Pulmonary artery endothelial cell (primary cell): ENCODE measurements around the gene TARBP1. TPM values are rescaled to one million over a fixed set of nuclear protein-coding genes. Genes with fewer than 3 reads are reported as not detected.

Experiments
- DNase-seq: peaks from one replicate; pipeline ENCODE4 v3.0.0-alpha.2; 2011; ENCODE audit warnings: low read depth, low spot score
- total RNA-seq: library from RNA; depleted of rRNA; stranded (reverse); fragments of >200 nt; gene quantifications from 2 replicates; pipeline ENCODE4 v1.2.3, GENCODE V29; 2014

TARBP1 gene
- total RNA-seq, 1 donor from 2014 or later = 25.1 TPM

DNA sequence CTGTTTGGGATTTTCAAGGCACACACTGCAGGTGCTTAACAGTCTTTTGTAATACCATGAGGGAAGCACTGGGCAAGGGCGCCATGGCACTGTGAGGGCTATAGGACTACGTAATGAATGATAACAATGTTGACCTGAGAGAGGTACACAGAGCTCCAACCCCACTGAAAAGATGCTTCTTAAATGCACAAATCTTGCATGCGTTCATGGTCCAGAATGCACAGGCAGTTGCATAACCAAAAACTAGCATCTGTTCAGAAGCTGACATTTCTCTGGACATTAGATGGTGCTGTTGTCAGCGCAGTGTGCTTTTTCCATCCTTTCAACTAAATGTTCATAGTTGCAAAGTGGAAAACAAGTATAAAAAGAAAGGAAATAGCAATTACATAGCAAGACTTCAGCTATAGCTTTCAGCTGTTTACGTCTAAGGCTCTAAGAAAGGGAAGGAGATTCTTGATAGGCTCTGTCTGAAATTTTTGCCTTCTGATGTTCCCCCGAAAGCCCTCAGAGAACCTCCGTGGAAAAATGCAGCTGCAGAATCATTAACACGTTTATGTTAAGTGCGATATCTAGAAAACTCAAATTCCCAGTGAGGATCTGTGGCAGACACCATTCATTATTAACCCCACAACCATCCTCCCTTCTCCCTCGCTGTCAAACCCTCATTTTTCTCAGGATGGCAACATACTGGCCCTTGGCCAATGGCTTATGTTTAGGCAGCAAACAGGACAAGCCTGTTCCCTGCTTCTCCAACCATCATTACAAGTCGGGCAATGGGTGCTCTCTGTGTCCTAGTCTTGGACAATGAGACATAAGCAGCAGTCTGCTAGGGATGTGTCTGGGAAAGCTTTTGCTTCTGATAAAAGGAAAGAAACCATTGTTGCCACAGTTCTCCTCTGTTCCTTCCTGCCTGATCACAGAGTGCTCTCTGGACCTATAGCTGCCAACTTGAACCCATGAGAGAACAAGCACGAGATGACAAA lies 8.2 kb upstream of the TARBP1 start:
- DNase-seq = no peak

DNA sequence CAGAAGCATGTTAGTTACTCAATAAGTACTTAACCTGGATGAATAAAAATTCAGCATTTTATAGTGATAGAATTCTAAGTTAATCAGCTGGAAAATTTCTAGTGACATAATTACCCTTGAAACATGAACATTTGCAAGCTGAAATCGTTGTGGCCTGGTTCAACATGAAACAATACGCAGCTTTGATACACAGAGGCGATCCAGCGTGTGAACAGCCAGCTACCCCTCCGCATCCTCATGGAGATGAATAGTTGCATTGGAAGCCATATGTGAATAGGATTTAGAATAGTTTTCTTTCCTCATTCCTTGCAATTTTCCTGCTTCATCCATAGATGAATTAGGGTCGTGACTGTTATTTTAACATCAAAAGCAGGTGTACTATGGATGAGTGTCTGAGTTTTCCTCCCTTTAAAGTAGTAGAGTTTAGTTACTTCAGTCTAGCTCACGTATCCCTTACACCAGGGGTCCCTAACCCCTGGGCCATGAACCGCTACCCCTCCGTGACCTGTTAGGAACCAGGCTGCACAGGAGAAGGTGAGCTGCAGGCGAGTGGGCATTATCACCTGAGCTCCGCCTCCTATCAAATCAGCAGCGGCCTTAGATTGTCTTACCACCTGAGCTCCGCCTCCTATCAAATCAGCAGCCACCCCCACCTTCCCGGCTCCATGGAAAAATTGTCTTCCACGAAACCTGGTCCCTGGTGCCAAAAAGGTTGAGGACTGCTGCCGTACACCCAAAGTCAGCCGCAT lies 6.2 kb upstream of the TARBP1 start:
- no peak for DNase-seq

DNA sequence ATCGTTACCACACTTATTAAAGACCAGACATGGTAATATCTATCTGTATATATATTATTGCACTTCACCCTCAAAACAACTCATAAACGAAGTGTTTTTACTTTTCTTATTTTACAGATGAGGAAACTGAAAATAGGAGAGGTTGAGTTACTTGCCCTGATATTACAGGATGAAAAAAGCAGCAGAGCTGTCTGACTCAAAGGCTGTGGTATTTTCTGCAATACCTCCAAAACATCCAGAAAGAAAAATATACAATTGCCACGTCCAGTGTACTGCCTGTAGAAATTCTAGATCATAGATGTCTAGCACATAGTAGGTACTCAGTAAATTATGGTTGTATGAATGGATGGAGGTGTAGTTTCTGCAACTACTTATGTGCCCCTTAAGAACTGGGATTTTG lies 5.2 kb upstream of the TARBP1 start:
- DNase-seq = no peak

DNA sequence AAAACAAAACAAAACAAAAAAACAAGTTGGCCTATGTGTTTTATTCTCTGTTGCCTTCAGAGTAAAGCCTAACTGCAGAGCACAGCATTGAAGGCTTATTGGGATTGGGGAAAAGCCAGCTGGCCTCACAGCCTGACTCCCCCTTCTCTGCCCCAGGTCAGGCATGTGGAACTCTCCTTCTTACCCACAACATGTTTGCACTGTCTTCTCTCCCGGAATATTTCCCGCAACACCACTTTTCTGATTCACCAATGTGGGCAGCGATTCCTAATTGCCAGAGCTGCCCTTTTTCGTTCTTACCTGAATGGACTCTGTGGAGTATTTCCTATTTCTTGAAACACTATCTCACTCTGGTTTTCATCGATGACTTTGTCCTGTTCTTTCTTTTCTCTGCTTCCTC lies 2.8 kb upstream of the TARBP1 start:
- DNase-seq = no peak

DNA sequence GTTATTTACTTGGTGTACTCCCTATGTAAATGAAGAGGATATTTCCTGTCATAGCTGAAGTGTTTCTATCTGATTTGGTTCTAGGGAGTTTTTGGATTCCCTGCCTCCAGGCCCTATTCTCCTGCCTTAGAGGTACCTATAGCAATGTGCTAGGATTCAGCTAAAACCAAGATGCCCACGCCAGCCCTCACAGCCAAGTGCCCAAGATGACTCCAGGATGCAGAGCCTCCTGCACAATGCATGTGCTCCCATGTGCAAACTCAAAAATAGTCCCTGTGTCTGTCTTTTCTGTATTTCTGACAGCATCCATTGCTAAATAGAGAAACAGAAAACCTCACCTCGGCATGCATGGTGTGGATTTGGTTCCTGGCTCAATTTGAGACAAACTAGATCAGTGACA lies 887 bp upstream of the TARBP1 start:
- no peak for DNase-seq

DNA sequence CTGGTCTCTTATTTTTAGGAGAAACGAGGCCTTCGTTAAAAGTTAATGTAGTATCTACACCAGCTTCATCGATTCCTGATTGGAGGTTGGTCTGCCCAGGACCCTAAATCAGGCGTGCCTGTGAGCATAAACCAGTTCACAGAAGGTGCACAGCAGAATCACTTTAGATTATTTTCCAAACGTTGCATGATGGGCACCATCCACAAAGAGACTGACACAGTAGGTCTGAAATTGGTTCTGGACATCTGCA lies 256 bp upstream of the TARBP1 start:
- no peak for DNase-seq

DNA sequence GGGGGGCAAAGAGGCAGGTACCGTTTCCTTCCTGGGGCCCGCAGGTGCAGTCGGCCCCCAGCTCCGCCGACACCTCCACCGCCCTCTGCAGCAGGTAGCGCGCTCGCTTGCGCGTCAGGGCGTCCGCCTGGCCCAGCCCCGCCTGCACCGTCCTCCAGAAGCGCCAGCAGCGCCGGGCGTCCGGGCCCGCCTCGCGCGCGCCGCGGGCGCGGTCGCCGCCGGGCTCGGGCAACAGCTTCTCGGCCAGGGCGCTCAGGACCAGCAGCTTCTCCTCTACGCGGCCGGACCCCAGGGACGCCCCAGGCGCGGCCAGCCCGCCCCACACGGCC lies 863 bp downstream of the TARBP1 start:
- DNase-seq = no peak

DNA sequence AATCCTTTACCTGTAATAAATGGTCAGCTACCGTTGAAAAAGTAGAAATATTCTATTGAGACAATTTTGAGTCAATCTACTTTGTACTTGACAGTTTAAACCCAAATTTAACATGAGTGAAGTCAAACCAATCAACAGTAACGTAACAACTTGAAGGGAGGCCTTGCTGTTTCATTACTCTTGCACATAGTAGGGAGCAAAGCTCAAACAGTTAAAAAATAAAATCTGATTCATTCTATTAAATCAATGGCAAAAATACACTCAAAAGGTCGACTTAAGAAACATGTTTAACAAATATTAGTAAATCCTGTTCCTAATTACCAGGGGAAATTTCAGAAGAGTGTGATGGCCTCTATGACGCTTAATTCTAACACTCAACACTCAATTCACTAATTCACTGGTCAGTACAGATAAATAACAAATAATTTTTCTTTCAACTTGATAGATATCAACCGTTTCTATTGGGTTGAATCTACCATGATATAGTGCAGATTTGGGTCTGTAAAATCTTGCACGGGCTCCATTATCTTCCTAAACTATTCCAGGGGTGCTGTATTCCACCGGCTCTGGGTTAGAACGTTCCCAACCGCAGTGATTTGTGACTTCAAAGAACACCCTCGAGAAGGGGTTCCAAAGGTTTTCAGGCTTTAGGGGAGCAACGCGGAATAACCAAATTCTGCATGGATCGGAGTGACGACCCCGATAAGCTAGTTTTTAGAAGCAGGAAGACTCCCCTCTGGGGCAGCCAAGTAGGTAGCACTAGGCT lies 1.4 kb downstream of the TARBP1 start:
- DNase-seq = no peak

DNA sequence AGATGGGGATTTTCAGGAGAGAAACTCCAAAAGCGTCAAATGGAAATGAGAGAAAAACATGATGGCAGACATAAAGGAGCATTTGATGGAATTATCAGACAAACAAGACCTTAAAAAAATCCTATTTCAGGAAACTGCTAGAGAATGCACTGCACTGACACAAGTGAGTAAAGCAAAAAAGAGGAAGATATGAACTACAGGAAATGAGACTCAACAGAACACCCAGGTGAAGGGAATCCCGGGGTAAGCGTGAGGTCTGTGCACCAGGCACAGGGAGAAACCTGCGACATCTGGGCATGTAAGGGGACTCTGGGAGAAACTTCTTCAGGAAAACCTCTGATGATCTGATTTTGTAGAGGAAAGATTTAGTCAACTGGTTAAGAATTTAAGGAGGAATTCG lies 2.8 kb downstream of the TARBP1 start:
- no peak for DNase-seq

DNA sequence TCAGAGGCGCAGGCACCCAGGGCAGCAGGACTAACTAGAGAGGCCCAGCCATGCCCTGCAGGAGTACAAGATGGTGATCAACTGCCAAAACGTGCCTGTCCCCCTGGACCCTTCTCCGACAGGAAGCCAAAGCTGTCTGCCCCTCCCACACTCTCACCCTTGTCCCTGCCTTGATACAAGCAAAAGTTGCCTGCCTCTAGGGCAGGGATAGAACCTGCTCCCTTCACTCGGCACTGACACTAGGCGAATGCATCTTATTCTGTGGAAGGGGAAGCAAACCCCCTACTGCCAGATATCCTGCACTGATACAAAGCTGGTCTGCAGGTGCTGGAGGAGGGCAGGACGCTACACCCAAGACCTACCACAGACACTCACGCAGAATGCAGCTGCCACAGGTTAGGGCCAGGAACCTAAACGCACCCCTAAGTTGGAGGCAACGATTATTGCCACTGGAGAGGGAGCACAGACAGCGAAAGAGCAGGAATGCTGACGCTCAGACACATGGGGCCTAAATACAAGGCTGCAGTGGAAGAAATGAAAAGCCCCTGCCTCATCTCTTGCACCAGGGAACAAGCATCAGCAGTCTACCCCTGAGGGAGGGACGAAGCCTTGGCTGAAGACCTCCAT lies 3.7 kb downstream of the TARBP1 start:
- no peak for DNase-seq

DNA sequence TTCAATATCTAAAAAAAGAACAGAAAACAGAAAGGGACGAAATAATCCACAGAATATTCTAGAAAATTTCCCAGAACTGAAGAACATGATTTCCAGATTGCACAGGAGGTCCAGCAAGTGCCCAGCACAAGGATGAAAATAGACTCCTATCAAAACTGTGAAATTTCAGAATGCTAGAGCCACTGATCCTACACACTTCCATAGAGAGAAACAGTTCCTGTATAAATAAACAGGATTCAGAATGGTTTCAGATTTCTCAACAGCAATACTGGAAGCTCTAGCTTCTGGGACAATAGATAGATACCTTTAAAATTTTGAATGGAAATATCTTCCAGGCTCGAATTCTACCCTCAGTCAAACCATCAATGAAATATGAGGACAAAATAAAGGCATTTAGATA lies 4.6 kb downstream of the TARBP1 start:
- DNase-seq = no peak

DNA sequence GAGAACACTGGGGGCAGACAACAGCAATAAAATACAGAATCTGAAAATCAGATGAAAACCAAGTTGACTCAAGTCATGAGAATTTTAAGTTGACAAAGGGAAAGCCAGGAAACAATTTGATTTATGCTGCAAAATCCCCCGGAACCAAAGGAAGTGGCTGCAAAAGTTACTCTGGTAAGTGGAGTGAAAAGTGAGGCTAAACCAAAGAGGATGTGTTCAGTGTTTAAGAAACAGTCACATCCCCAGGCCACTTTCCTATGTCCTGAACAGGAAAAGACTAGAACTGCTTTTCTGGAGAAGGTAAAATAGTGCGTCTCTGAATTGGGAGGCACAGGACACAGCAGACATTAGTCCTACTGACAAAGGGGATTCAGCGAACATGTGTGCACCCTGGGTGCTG lies 5.9 kb downstream of the TARBP1 start:
- no peak for DNase-seq

DNA sequence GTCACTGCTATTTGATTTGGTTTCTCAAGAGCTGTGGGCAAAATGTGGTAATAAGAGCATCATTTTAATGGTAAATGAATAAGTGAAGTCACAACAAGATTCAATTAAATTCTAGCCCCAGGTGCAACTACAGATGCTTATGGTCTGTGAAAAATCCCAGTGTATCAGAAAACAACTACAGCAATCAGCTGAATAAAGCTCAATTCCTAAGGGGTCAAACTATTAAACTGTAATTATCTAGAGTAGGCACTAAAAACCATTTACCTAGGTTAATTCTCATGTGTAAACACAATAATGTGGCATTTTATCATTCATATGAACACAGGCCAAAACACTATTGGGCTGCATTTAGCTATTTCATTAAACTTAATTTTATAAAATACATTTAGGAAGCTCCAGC lies 9.6 kb downstream of the TARBP1 start:
- DNase-seq = no peak

DNA sequence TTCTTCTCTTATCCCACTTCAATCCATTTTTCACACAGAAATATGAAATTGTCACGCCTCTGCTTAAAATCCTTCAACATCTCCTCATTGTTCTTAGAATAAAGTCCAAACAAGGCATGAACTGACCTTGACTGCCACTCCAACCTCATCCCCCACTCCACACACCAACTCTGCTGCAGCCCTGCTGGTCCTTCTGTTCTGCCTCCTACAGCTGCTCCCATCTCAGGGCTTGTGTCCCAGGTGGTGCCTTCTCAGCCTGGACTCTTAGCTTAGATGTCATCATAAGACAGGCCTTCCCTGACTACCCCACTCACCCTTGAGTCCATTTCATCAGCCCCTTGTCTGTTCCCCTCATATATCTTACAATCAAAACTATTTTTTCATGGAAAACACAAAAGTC lies 10.4 kb downstream of the TARBP1 start:
- no peak for DNase-seq

DNA sequence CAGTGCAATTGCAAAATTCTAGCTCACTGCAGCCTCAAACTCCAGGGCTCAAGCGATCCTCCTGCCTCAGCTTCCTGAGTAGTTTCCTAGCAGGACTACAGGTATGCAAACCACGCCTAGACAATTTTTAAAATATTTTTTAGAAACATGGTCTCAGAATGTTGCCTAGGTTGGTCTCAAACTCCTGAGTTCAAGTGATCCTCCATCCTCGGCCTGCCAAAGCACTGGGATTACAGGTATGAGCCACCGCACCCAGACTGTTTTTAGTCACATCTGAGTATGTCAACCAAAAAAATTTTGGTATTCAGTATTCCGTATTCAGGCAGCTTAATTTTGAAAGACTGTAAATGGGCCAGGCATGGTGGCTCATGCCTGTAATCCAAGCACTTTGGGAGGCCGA lies 11.2 kb downstream of the TARBP1 start:
- no peak for DNase-seq

DNA sequence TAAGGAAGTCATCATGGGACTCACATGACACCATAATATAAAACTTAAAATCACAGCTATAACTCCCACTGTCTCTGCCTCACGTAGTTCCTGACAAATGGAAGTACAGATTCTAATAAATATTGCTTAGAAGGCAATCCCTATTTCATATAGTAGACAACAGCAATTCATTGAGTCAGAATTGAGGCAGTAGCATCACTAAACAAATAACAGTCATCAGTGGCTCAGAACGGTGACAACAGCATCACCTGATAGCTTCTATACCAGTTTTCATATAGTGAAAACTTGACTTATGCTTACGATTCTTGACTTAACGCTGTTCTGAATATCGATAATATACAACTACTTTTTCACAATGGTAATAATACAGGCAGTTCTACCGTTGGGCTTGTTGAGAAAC lies 12.0 kb downstream of the TARBP1 start:
- no peak for DNase-seq

DNA sequence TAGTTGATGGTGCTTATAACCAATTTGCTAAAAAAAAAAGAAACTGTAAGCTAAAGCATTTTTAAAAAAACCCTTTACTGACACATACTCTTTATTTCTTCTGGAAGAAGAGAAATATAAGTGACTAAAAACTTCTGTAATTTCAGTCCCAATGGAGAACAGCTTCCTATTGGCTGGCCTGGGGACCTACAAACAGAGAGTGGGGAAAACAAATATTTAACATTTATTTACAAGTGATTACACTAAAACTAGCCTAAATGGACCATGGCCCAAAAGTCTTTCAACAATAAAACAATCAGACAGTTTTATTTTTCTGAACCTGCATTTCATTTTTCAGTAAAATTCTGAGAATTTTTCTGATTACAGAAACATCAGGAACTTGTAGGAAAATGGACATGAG lies 15.2 kb downstream of the TARBP1 start:
- no peak for DNase-seq

DNA sequence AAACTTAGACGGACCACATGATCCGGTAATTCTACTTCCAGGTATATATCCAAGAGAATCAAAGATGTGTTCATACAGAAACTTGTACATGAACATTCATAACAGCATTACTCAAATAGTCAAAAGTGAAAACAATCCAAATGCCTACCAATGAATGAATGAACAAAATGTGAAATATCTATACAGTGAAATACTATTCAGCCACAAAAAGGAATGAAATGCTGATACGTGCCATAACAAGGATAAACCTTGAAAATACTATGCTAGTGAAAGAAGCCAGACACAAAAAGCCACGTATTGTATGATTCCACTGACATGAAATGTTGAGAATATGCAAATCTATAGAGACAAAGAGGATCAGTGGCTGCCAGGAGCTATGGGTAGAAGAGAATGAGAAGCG lies 18.3 kb downstream of the TARBP1 start:
- DNase-seq = no peak

DNA sequence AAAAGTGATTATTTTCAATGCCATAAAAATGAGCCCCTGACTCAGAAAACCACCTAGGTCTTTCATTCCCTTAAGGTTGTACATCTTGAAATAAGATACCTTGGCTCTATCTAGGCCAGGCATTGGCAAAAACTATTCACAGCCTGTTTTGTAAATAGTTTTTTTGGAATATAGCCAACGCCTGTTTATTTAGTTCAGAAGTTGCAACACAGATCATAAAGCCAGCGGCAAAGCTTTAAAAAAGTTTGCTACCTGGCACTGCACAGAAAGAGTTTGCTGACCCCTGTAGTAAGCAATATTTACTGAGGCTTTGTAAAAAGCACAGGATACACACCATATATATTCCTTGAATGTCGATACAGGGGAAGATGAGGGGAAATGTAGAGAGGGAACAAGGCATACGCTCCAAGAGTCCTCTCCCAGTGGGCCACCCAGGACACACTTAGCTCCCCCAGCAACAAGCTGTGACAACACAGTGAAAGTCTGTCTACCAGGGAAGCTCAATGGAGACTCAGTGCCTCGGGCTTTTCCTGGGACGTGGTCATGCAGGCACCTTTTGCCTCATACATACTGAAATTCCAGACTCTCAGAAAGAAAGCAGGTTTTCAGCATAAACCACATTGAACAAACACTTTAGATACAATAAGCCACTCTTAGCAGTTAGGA lies 20.5 kb downstream of the TARBP1 start:
- DNase-seq = no peak

DNA sequence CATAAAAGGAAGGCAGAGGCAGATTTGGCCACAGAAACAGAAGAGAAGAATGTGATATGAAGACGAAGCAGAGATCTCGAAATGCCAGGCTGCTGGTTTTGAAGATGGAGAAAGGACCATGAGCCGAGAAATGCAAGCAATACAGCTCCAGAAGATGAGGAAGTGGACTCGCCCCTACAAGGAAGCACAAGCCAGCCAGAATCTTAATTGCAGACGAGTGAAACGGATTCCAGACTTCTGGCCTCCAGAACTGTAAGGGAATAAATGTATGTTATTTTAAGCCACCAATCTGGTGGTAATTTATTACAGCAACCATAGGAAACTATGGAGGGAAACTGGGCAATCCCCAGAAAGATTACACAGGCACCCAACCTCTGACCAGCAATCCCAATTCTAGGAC lies 24.1 kb downstream of the TARBP1 start:
- no peak for DNase-seq

DNA sequence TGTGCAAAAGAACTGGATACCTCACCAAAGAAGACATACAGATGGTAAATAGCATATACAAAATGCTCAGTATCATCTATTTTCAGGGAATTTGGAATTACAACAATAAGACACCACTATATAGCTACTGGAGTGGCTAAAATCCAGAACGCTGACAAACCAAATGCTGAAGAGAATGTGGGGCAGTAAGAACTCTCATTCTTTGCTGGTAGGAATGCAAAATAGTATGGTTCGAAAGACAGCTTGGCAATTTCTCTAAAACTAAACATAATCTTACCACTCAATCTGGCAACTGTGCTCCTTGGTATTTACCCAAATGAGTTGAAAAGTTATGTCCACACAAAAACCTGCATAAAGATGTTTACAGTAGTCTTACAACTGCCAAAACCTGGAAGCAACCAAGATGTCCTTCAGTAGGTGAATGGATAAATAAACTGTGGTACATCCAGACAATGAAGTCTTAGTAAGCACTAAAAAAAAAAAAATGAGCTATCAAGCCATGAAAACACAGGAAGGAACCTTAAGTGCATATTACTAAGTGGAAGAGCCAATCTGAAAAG lies 26.5 kb downstream of the TARBP1 start:
- no peak for DNase-seq
